ENCODE measurements around the gene PGGT1B. TPM values are rescaled to one million over a fixed set of nuclear protein-coding genes. Genes with fewer than 3 reads are reported as not detected.

The PGGT1B gene
- total and polyA plus RNA-seq, 9 of the 15 experiments (the other 6 are each of a cell fraction or from before 2014, with no cell fraction given), result 5.3 to 33.7 (median 19.8) TPM

- peak; percentile 92 for TF ChIP-seq GTF2E2 (tag; IDR thresholded peaks at IDR 0.05)
- no peak for TF ChIP-seq CREB5 (CRISPR knock-in tag; IDR thresholded peaks at IDR 0.05)
- no peak for TF ChIP-seq NFIX (CRISPR knock-in tag; IDR thresholded peaks at IDR 0.05; ENCODE audit: low read depth)
- no peak for TF ChIP-seq PHB (CRISPR knock-in tag; IDR thresholded peaks at IDR 0.05)
- no peak; the same call in 1 of the 2 replicates for TF ChIP-seq ZNF197 (CRISPR knock-in tag; IDR thresholded peaks at IDR 0.05; ENCODE audit: low read depth)
- 0 out of 4 replicates have a peak, but pooled peaks of 1 of the 2 experiments have one; percentile 28 for TF ChIP-seq MLLT1 (IDR thresholded peaks at IDR 0.05)
- peak; percentile 93 for TF ChIP-seq C11orf30 (IDR thresholded peaks at IDR 0.05; ENCODE audit: low read depth)
- TF ChIP-seq MAFF (IDR thresholded peaks at IDR 0.05; ENCODE audit: low read length), result no peak
- TF ChIP-seq NFRKB (IDR thresholded peaks at IDR 0.05; ENCODE audit: low read depth), result peak; percentile 86
- no peak for TF ChIP-seq E2F1 (CRISPR knock-in tag; IDR thresholded peaks at IDR 0.05)
- TF ChIP-seq ELF1 (tag; IDR thresholded peaks at IDR 0.05), result peak; percentile 76
- no peak for TF ChIP-seq SMAD1 (IDR thresholded peaks at IDR 0.05; ENCODE audit: low read depth, low read length, partially characterized antibody)
- TF ChIP-seq HSF4 (CRISPR knock-in tag; IDR thresholded peaks at IDR 0.05; ENCODE audit: borderline replicate concordance), result no peak
- TF ChIP-seq DIDO1 (tag; IDR thresholded peaks at IDR 0.05; ENCODE audit: low read depth), result no peak; the same call in none of the 2 replicates
- TF ChIP-seq ZNF239 (CRISPR knock-in tag; IDR thresholded peaks at IDR 0.05), result no peak
- 0 out of 2 replicates have a peak, but pooled peaks have one; percentile 3 for TF ChIP-seq ZNF232 (CRISPR knock-in tag; IDR thresholded peaks at IDR 0.05)
- TF ChIP-seq BRF2 (IDR thresholded peaks at IDR 0.05; ENCODE audit: borderline replicate concordance, insufficient read depth, insufficient read length), result no peak
- TF ChIP-seq ZNF75A (CRISPR knock-in tag; IDR thresholded peaks at IDR 0.05), result no peak
- TF ChIP-seq ZHX1 (conservative IDR thresholded peaks at IDR 0.05; ENCODE audit: low read length), result no peak
- peak; percentile 82 for TF ChIP-seq CXXC5 (CRISPR knock-in tag; IDR thresholded peaks at IDR 0.05)
- TF ChIP-seq ETV5 (CRISPR knock-in tag; IDR thresholded peaks at IDR 0.05; ENCODE audit: low read depth), result peak; percentile 43; the same call in 1 of the 2 replicates
Observed at GRCh38 chr5:115262321-115263077, at the start of gene PGGT1B (continued).
